ENCODE data around the gene SHISA5.

The SHISA5 gene

DNA sequence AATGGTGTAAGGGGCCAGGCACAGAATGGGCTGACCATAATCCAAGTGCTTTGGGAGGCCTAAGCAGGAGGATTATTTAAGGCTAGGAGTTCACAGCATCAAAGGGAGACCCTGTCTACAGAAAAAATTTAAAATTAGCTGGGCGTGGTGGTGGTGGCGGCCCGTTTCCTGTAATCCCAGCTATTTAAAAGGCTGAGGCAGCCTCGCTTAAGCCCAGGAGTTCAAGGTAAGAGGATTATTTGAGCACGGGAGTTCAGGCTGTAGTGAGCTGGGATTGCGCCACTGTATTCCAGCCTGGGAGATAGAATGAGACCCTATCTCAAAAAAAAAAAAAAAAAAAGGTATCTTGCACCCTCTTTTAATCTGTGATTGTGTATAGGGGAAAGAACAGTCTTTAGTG, 62.0 kb downstream of the SHISA5 start:
- DNase-seq: peak; percentile 81
- TF ChIP-seq, protein P1, sequence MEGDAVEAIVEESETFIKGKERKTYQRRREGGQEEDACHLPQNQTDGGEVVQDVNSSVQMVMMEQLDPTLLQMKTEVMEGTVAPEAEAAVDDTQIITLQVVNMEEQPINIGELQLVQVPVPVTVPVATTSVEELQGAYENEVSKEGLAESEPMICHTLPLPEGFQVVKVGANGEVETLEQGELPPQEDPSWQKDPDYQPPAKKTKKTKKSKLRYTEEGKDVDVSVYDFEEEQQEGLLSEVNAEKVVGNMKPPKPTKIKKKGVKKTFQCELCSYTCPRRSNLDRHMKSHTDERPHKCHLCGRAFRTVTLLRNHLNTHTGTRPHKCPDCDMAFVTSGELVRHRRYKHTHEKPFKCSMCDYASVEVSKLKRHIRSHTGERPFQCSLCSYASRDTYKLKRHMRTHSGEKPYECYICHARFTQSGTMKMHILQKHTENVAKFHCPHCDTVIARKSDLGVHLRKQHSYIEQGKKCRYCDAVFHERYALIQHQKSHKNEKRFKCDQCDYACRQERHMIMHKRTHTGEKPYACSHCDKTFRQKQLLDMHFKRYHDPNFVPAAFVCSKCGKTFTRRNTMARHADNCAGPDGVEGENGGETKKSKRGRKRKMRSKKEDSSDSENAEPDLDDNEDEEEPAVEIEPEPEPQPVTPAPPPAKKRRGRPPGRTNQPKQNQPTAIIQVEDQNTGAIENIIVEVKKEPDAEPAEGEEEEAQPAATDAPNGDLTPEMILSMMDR (IDR thresholded peaks at IDR 0.05; ENCODE audit: low read depth, low read length): no peak
- H3K27me3 ChIP-seq (ENCODE audit: insufficient read depth, low read depth, severe bottlenecking): no peaks in the 10 kb centered on the region
- peak overlapping the region; percentile 84 for H3K4me3 ChIP-seq (ENCODE audit: low read depth, low read length)
- H3K27ac ChIP-seq: peak overlapping the region; percentile 64
- no peaks in the 10 kb centered on the region for H3K9me3 ChIP-seq (ENCODE audit: severe bottlenecking)
- peaks cover 33% of the 10 kb centered on the region for H3K36me3 ChIP-seq

DNA sequence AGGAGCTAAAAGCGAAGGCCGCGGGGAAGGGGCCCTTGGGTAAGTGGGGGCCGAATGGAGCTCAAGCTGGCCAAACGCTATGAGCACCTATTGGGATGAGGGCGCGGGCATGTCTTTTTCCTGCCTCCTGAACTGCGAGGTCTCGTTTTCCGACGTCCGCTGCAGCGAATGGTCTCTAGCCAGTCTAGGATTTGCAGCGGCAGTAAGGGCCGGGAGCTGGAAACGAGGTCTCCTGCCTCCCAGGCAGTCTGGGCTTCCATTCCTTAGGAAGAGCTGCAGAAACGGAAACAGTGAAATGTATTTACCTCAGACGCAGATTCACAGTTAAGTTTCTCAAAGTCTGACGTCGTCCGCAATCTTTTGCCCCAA, 63.4 kb downstream of the SHISA5 start:
- Histone ChIP-seq H3K36me3 (peaks cover 33% of the 10 kb centered on the region), H3K9me3 (ENCODE audit: severe bottlenecking) (no peaks in the 10 kb centered on the region), H3K27me3 (ENCODE audit: insufficient read depth, low read depth, severe bottlenecking) (no peaks in the 10 kb centered on the region), H3K27ac (peak overlapping the region; percentile 84), H3K4me3 (ENCODE audit: low read depth, low read length) (peak overlapping the region; percentile 84)
- TF ChIP-seq, protein P1 (IDR thresholded peaks at IDR 0.05; ENCODE audit: low read depth, low read length): no peak
- DNase-seq: no peak

DNA sequence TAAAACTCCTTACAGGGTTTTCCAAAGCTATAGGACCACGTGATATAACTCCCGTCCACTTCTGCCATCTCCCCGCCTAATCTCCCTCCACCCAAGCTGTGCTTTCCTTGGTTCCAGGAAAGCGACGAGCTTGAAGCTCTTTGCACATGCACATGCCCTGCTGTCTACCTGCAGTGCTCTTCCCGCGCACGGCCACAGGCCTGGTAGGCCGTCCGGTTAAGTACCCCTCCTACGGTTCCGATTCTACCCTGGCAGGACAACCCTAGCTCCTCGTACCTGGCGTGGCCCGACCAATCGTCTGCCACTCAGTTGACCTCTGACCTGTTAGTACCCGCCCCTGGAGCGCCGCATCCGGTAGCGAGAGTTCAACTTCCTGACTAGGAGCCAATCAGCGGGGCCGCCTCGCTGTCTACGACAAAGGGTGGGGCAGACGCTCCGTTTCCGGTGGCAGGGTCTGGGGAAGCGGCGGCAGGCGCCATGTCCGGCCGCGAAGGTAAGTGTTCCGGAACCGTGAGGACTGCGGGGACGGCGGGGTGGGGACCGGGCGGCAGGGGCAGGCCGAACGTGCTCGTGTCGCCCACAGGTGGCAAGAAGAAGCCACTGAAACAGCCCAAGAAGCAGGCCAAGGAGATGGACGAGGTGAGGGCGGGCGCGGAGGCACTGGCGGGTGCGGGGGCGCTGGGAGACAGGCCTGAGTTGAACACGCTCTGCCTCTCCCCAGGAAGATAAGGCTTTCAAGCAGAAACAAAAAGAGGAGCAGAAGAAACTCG, 64.0 kb downstream of the SHISA5 start, which contains the start of the genes CCDC51 and TMA7:
Gene CCDC51 (minus strand): TSS at position 300 of the 770 bp plus-strand sequence. CDS start 4,991 bp downstream, outside the sequence.
Gene TMA7 (plus strand): TSS at position 438 of the 770 bp plus-strand sequence. CDS start 40 bp downstream, at position 478.
- DNase-seq: peak; percentile 99
- H3K36me3 ChIP-seq: peaks cover 33% of the 10 kb centered on the region
- no peaks in the 10 kb centered on the region for H3K9me3 ChIP-seq (ENCODE audit: severe bottlenecking)
- no peaks in the 10 kb centered on the region for H3K27me3 ChIP-seq (ENCODE audit: insufficient read depth, low read depth, severe bottlenecking)
- peak within 1 kb of the TSS; percentile 84 for H3K4me3 ChIP-seq (ENCODE audit: low read depth, low read length)
- TF ChIP-seq, protein P1 (IDR thresholded peaks at IDR 0.05; ENCODE audit: low read depth, low read length): no peak
- peak within 1 kb of the TSS; percentile 84 for H3K27ac ChIP-seq

DNA sequence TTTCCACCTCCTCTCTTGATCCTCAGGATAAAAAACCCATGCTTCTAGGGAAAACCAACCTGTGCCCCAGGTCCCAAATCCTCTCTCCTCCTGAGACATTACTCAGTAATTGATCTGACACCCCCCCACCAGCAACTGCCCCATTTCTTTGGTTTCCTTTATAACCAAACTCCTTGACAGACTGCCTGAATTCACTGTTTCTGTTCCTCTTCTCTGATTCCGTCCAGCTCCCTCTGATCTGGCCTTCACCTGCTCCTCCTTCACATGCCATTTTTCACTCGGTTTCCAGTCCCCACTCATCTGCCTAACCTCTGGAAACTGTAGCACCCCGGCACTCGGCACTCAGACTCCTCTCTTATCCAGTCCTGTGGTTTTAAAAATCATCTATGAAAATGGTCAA, 66.2 kb downstream of the SHISA5 start:
- Histone ChIP-seq H3K27me3 (ENCODE audit: insufficient read depth, low read depth, severe bottlenecking) (no peaks in the 10 kb centered on the region), H3K36me3 (peaks cover 28% of the 10 kb centered on the region), H3K27ac (no peak overlapping the region), H3K4me3 (ENCODE audit: low read depth, low read length) (no peak overlapping the region), H3K9me3 (ENCODE audit: severe bottlenecking) (no peaks in the 10 kb centered on the region)
- DNase-seq: no peak
- TF ChIP-seq, protein P1 (IDR thresholded peaks at IDR 0.05; ENCODE audit: low read depth, low read length): no peak

DNA sequence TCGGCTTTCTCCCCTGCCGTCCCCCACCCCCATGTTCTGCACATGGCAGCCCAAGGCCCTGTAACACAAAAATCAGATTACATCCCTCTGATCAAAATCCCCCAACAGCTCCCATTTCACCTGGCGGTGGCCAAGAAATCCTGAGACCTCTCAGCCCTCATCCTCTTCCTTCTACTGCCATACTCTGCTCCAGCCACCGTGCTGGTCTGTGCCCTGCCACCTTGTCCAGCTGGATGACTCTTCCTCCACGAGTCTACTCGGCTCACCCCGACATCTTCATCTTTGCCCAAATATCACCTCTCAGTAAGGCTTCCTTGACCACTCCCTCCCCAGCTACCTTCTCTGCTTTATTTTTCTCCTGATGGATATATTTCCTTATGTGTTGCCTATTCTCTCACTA, 67.1 kb downstream of the SHISA5 start:
- no peaks in the 10 kb centered on the region for H3K27me3 ChIP-seq (ENCODE audit: insufficient read depth, low read depth, severe bottlenecking)
- DNase-seq: no peak
- TF ChIP-seq, protein P1 (IDR thresholded peaks at IDR 0.05; ENCODE audit: low read depth, low read length): no peak
- peaks cover 31% of the 10 kb centered on the region for H3K36me3 ChIP-seq
- no peaks in the 10 kb centered on the region for H3K9me3 ChIP-seq (ENCODE audit: severe bottlenecking)
- no peak overlapping the region for H3K4me3 ChIP-seq (ENCODE audit: low read depth, low read length)
- H3K27ac ChIP-seq: no peak overlapping the region

DNA sequence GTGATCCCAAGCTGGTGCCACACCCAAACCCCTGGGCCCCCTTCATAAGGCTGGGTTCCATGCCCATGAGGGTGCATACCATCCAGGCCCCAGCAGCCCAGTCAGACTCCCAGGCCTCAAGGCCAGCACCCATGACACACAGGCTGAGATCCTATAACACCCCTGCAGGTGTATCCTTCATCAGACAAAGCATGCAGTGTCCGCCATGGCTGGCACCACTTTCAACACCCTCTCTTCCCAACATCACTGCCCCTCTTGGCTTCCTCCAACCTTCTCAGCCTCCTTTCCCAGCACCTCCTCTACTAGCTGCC, 67.5 kb downstream of the SHISA5 start:
- Histone ChIP-seq H3K4me3 (ENCODE audit: low read depth, low read length) (no peak overlapping the region), H3K36me3 (peaks cover 31% of the 10 kb centered on the region), H3K27ac (no peak overlapping the region), H3K9me3 (ENCODE audit: severe bottlenecking) (no peaks in the 10 kb centered on the region), H3K27me3 (ENCODE audit: insufficient read depth, low read depth, severe bottlenecking) (no peaks in the 10 kb centered on the region)
- TF ChIP-seq, protein P1 (IDR thresholded peaks at IDR 0.05; ENCODE audit: low read depth, low read length): no peak
- DNase-seq: no peak
